ENCODE measurements around the gene TBR1.

TBR1 gene

GRCh38 chr2:161415987-161416707 lies at the start of gene TBR1:
Gene TBR1 (plus strand): TSS chr2:161416297. CDS start chr2:161416411, 114 bp downstream.
- DNase-seq (ENCODE audit: low read depth in 2 of 2), result no peak

- no peak for DNase-seq (ENCODE audit: low read depth in 2 of 2)
Measured at GRCh38 chr2:161367675-161368074, 48.4 kb upstream of the TBR1 start.

GRCh38 chr2:161369311-161369710 lies 46.8 kb upstream of the TBR1 start:
- DNase-seq (ENCODE audit: low read depth in 2 of 2), result no peak

DNA sequence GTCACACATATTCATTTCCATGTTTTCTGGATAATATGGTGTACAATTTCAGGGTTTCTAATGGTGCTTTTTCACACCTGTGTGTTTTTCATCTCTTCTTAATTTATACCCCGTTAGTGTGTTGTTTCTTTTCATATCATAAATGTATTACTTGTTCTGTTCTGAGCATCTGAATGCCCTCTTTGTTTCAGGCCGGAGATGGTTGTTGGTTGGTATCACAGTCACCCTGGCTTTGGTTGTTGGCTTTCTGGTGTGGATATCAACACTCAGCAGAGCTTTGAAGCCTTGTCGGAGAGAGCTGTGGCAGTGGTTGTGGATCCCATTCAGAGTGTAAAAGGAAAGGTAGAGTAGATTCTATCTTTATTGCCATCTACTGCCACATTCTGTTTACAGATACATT lies 45.1 kb upstream of the TBR1 start:
- no peak for DNase-seq (ENCODE audit: low read depth in 2 of 2)

DNA sequence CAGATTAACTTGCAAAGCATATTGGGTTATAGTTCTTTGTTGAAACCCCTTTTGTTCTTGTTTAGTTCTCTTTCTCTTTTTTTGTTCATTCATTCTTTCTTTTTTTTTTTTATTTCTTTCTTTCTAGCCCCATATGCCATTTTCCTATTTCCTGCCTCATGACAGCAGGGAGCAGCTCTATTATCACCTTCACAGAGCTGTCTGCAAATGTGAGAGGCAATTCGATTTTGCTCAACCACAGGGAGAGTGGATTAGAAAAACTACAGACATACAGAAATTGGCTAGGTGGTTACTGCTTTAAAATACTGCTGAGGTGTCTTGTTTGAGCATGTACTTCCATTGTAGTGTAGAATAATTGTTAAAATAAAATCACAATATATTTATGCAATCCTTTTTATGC lies 44.2 kb upstream of the TBR1 start:
- DNase-seq (ENCODE audit: low read depth in 2 of 2), result no peak

GRCh38 chr2:161373942-161374341 lies 42.2 kb upstream of the TBR1 start:
- no peak for DNase-seq (ENCODE audit: low read depth in 2 of 2)

- no peak for DNase-seq (ENCODE audit: low read depth in 2 of 2)
Measured at GRCh38 chr2:161374446-161374845, 41.7 kb upstream of the TBR1 start.

DNA sequence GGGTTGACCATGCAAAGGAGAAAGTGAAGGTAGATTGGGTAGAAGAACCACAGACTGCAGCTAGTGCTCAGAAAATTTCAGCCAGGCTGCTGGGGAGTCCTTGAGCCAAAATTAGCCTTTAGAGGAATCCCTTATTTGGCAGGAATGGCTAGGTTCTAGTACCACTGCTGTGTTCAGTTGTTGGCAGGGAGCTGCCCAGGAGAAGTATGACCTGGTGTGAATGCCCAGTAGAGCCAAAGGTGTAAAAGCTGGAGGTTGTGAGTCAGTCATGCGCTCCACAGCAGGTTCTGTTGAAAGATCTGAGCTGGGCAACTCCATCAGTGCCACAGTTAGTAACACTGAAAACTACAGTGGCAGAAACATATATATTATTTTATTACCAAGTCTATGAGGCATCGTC lies 36.4 kb upstream of the TBR1 start:
- no peak for DNase-seq (ENCODE audit: low read depth in 2 of 2)

GRCh38 chr2:161381546-161381945 lies 34.6 kb upstream of the TBR1 start:
- DNase-seq (ENCODE audit: low read depth in 2 of 2), result no peak

GRCh38 chr2:161382747-161383146 lies 33.4 kb upstream of the TBR1 start:
- DNase-seq (ENCODE audit: low read depth in 2 of 2), result no peak

GRCh38 chr2:161384864-161385263 lies 31.2 kb upstream of the TBR1 start:
- no peak for DNase-seq (ENCODE audit: low read depth in 2 of 2)

DNA sequence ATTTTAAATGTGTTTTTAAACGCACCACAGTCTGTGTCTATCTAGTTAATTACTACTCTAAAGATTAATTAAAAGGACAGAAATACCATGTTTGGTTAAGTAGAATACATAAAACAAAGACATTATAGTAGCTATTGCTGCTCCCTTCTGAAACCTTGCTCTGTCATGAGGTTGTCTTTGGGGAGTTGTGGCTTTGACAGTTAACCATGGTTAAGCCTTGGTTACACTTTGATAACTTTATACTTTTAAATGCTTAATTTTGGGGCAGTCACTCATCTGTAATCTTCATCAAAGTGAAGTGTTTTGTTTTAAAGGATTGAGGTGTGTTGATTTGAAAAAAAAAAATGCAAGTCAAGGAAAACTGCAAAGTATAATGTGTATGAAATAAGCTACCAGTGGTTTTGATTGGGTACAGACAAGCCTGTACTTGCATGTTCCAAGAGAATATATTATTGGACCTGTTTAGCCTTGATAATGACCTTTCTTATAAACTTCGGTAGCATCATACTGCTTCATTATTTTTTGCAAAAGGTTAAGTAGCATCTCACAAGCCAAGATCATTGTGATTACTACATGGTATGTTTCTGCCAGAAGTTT lies 29.8 kb upstream of the TBR1 start:
- DNase-seq (ENCODE audit: low read depth in 2 of 2), result no peak

DNA sequence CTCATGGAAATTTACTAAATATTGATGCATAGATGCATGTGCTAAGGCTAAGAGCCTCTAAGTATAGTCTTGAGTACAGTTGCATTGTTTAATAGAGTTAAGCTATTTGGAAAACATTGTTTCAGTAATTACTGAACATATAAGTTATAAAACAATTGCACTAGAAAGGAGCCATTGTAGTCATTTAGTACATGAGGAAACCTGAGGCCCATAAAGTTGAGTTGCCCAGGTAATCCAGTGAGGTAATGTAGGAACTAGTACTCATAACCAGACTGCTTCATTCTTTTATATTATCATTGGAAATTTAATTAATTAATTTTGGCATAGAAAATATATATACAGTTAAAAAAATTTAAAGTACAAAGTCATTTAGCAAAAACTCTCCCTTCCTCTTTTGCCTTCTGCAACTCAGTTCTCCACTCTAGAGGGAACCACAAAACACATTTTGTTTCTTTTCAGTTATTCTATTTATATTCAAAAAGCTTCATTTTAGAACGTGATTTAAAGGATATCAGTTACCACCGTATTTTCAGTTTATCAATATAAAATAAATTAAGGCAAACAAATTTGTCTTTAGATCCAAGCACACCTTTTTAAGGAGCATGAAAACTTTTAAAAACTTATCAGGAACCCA lies 27.8 kb upstream of the TBR1 start:
- DNase-seq (ENCODE audit: low read depth in 2 of 2), result no peak

DNA sequence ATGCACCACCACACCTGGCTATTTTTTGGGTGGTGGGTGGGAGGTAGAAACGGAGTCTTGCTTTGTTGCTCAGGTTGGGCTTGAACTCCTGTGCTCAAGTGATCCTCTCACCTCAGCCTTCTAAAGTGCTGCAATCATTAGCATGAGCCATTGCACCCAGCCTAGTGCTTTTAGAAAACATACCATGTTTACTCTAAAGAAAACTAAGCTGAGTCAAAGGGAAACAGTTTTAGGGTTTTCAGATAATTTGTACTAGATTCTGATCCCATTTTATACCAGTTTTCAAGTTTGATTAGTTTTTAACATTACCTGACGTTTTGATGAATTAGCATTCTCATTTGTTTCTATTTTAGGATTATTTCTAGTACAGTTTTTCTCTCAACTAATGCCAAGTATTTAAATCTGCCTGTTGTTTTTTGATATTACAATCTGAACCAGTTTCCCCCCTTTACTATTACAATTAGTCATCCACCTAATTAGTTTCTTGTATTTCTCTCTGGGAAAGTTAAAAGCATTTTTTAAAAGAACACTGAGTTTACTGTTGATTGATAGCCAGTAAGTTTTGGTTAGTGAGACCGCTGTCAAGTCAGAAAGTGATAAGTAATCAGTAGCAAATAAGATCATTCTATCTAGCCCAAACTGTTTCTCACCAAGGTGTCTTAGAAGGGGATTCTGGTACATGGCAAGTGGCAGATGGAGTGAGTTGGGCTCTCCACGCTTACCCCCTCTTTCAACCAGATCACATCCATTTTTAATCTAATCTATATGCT lies 24.2 kb upstream of the TBR1 start:
- no peak for DNase-seq (ENCODE audit: low read depth in 2 of 2)

GRCh38 chr2:161400076-161400475 lies 16.0 kb upstream of the TBR1 start:
- DNase-seq (ENCODE audit: low read depth in 2 of 2), result no peak

- no peak for DNase-seq (ENCODE audit: low read depth in 2 of 2)
Measured at GRCh38 chr2:161402297-161402696, 13.8 kb upstream of the TBR1 start.

GRCh38 chr2:161406316-161406715 lies 9.8 kb upstream of the TBR1 start:
- no peak for DNase-seq (ENCODE audit: low read depth in 2 of 2)

- DNase-seq (ENCODE audit: low read depth in 2 of 2), result no peak
Measured at GRCh38 chr2:161407597-161407996, 8.5 kb upstream of the TBR1 start.

GRCh38 chr2:161409308-161409907 lies 6.7 kb upstream of the TBR1 start:
- DNase-seq (ENCODE audit: low read depth in 2 of 2), result no peak

- no peak for DNase-seq (ENCODE audit: low read depth in 2 of 2)
Measured at GRCh38 chr2:161412346-161412745, 3.8 kb upstream of the TBR1 start.

GRCh38 chr2:161414042-161415033 lies 1.8 kb upstream of the TBR1 start:
- no peak for DNase-seq (ENCODE audit: low read depth in 2 of 2)
